ENCODE results near the gene LRRC57. TPM values are rescaled to one million over a fixed set of nuclear protein-coding genes. Genes with fewer than 3 reads are reported as not detected.
"Not testable (repeated sequence)": the region's sequence is repeated elsewhere in the genome, so short reads cannot be mapped to it uniquely, and the experiment has no call there.

Gene LRRC57
- total RNA-seq = 19.4 TPM
- long read RNA-seq, transcript LRRC57-202 (6 exons, 2,384 nt) = major isoform, 32 of 37 reads
- long read RNA-seq, partial matches to known transcripts = 0 of 37 reads
- long read RNA-seq, other reads (novel, unspliced or antisense) = 4 of 37 reads

GRCh38 chr15:42548249-42549031 lies at the start of gene LRRC57, which contains the start of gene HAUS2:
Gene LRRC57, minus strand, starts transcription at chr15:42548793. Its CDS starts 359 bp downstream, at chr15:42548434.
Gene HAUS2, plus strand, starts transcription at chr15:42548838. Its CDS starts 35 bp downstream, at chr15:42548873.
- peak; percentile 97 for DNase-seq (ENCODE audit: low spot score)

GRCh38 chr15:42595626-42596240 lies 47.1 kb upstream of the LRRC57 start:
- DNase-seq (ENCODE audit: low spot score) = no peak

GRCh38 chr15:42594095-42594494 lies 45.5 kb upstream of the LRRC57 start:
- no peak for DNase-seq (ENCODE audit: low spot score)

GRCh38 chr15:42593143-42593542 lies 44.5 kb upstream of the LRRC57 start:
- no peak for DNase-seq (ENCODE audit: low spot score)

- no peak for DNase-seq (ENCODE audit: low spot score)
Observed at GRCh38 chr15:42592716-42593115, 44.1 kb upstream of the LRRC57 start.

- no peak for DNase-seq (ENCODE audit: low spot score)
Observed at GRCh38 chr15:42591238-42591934, 42.8 kb upstream of the LRRC57 start.

GRCh38 chr15:42590619-42591237 lies 42.1 kb upstream of the LRRC57 start:
- DNase-seq (ENCODE audit: low spot score) = no peak

GRCh38 chr15:42584031-42584765 lies 35.6 kb upstream of the LRRC57 start:
- no peak for DNase-seq (ENCODE audit: low spot score)

- DNase-seq (ENCODE audit: low spot score) = no peak
Observed at GRCh38 chr15:42582569-42583375, 34.2 kb upstream of the LRRC57 start.

- peak; percentile 94 for DNase-seq (ENCODE audit: low spot score)
Observed at GRCh38 chr15:42581272-42581730, 32.7 kb upstream of the LRRC57 start.

GRCh38 chr15:42578984-42579537 lies 30.5 kb upstream of the LRRC57 start:
- no peak for DNase-seq (ENCODE audit: low spot score)

- DNase-seq (ENCODE audit: low spot score) = no peak
Observed at GRCh38 chr15:42577514-42578031, 29.0 kb upstream of the LRRC57 start.

- no peak for DNase-seq (ENCODE audit: low spot score)
Observed at GRCh38 chr15:42576776-42577175, 28.2 kb upstream of the LRRC57 start.

- no peak for DNase-seq (ENCODE audit: low spot score)
Observed at GRCh38 chr15:42576040-42576594, 27.5 kb upstream of the LRRC57 start.

GRCh38 chr15:42575188-42576039 lies 26.8 kb upstream of the LRRC57 start, which contains the start of gene STARD9:
Gene STARD9, plus strand, starts transcription at chr15:42575606. Its CDS starts 110 bp downstream, at chr15:42575716.
- peak; percentile 99 for DNase-seq (ENCODE audit: low spot score)

GRCh38 chr15:42558739-42559138 lies 10.1 kb upstream of the LRRC57 start:
- no peak for DNase-seq (ENCODE audit: low spot score)

- DNase-seq (ENCODE audit: low spot score) = not testable (repeated sequence)
Observed at GRCh38 chr15:42556550-42557207, 8.1 kb upstream of the LRRC57 start.

Data from mesenteric fat pad (tissue), 1 donor.